Gastrocnemius medialis (tissue), 4 donors: ENCODE measurements around the gene OGDH. TPM values are rescaled to one million over a fixed set of nuclear protein-coding genes. Genes with fewer than 3 reads are reported as not detected.

Experiments
- ATAC-seq, 2 donors: fragments of 150-250 bp; one replicate each; pipeline ENCODE4 v1.9.1; 2016
- DNase-seq, 2 donors: peaks; one replicate each; pipeline ENCODE4 v3.0.0-alpha.2; 2019
- H3K27ac ChIP-seq, 4 donors: fragments of 200-600 bp; sonication (generic); 1 replicate in 1 of 4; 2 replicates in 3 of 4; pipeline ENCODE4 v1.5.1; 2016 to 2018; ENCODE audit warnings: mild to moderate bottlenecking in 2 of 4, moderate library complexity in 1 of 4
- H3K27me3 ChIP-seq, 3 donors: fragments of 200-600 bp; sonication (generic) in 2 of 3; 1 replicate in 1 of 3; 2 replicates in 2 of 3; pipeline versions ENCODE4 v1.5.1 to v1.6.0; 2016 to 2019; ENCODE audit warnings: mild to moderate bottlenecking in 1 of 3, moderate library complexity in 1 of 3
- H3K36me3 ChIP-seq, 2 donors: fragments of 200-600 bp; sonication (generic) in 1 of 2; one replicate each; pipeline ENCODE4 v1.5.1; 2017 to 2018
- H3K4me1 ChIP-seq, 2 donors: fragments of 200-600 bp; sonication (generic) in 1 of 2; one replicate each; pipeline ENCODE4 v1.5.1; 2016 to 2017; ENCODE audit warnings: mild to moderate bottlenecking in 2 of 2
- H3K4me3 ChIP-seq, 4 donors: fragments of 200-600 bp; sonication (generic) in 3 of 4; 1 replicate in 1 of 4; 2 replicates in 3 of 4; pipeline ENCODE4 v1.5.1; 2016 to 2019; ENCODE audit warnings: mild to moderate bottlenecking in 2 of 4
- H3K9me3 ChIP-seq, 3 donors: fragments of 200-600 bp; sonication (generic) in 2 of 3; 1 replicate in 1 of 3; 2 replicates in 2 of 3; pipeline ENCODE4 v1.5.1; 2016 to 2019
- CTCF ChIP-seq, 5 experiments: fragments of 450-650 bp in 3 of 5; fragments of 200-600 bp in 2 of 5; sonication (generic) in 2 of 5; IDR thresholded peaks in 4 of 5; conservative IDR thresholded peaks in 1 of 5; 1 replicate in 4 of 5; 2 replicates in 1 of 5; pipeline ENCODE4 v1.5.1; 2016 to 2019; ENCODE audit warnings: antibody characterized with exemption in 5 of 5, mild to moderate bottlenecking in 3 of 5, moderate library complexity in 3 of 5
- POLR2A ChIP-seq, 2 donors: fragments of 450-650 bp; IDR thresholded peaks; one replicate each; pipeline ENCODE4 v1.6.1; 2017; ENCODE audit warnings: antibody characterized with exemption in 2 of 2, mild to moderate bottlenecking in 2 of 2, moderate library complexity in 2 of 2
- in situ Hi-C, 4 donors: fragments of 200-750 bp; cut with MboI; loops; one replicate each; pipeline versions ENCODE4 v1.15.0 to v1.8.0; 2017; ENCODE audit warnings: low sequenced_read_pairs in 4 of 4
- intact Hi-C: fragments of 100-400 bp; cut with DNase I; formaldehyde crosslinking; loops from one replicate; pipeline ENCODE4 v1.15.1; 2023; ENCODE audit warnings: low total_unique reads
- total RNA-seq, 4 donors: library from RNA; depleted of rRNA; stranded (reverse); fragments of >200 nt; gene quantifications; one replicate each; pipeline versions ENCODE4 v1.1.0 to v1.2.3, GENCODE V29; 2016

The OGDH gene
- total RNA-seq, 4 donors from 2014 or later: 224 to 462 (median 396) TPM

GRCh38 chr7:44607141-44608068 is 978 bp downstream of the OGDH start:
- TF ChIP-seq CTCF (IDR thresholded peaks at IDR 0.05 in 4 of 5, conservative IDR thresholded peaks at IDR 0.05 in 1 of 5) (no peak), POLR2A (IDR thresholded peaks at IDR 0.05) (no peak)
- Histone ChIP-seq H3K9me3 (no peaks in the 10 kb centered on the region), H3K27ac (peak overlapping the region; percentile 91 to 99 (median 96)), H3K4me1 (peaks cover 13 to 18% of the 10 kb centered on the region in 2 donors), H3K4me3 (peak overlapping the region; percentile 54 to 88 (median 82)), H3K27me3 (no peaks in the 10 kb centered on the region), H3K36me3 (no peaks in the 10 kb centered on the region)
- ATAC-seq: peak; percentile 11 to 22
- in situ Hi-C loops (no loop called here), intact Hi-C loops (loop anchor here (2.0 to 5.0 kb wide), 4 partner anchors 27 to 240 kb away; partner anchors contain the start of genes H2AZ2 and ZMIZ2)
- no peak for DNase-seq

- intact Hi-C loops: loop anchor here (5.0 kb wide), 3 partner anchors 83 to 238 kb away; partner anchors contain the start of genes H2AZ2 and ZMIZ2
- in situ Hi-C loops: no loop called here
- no peak for TF ChIP-seq POLR2A (IDR thresholded peaks at IDR 0.05)
- no peak for TF ChIP-seq CTCF (IDR thresholded peaks at IDR 0.05 in 4 of 5, conservative IDR thresholded peaks at IDR 0.05 in 1 of 5)
- no peak for ATAC-seq
- H3K9me3 ChIP-seq: no peaks in the 10 kb centered on the region
- peaks cover 13 to 33% of the 10 kb centered on the region in 2 donors for H3K4me1 ChIP-seq
- DNase-seq: no peak
- H3K27ac ChIP-seq: peak overlapping the region; percentile 91 to 99 (median 96)
- H3K4me3 ChIP-seq: no peak overlapping the region
- no peaks in the 10 kb centered on the region for H3K27me3 ChIP-seq
- H3K36me3 ChIP-seq: no peaks in the 10 kb centered on the region
Measured at GRCh38 chr7:44608916-44609648, 2.7 kb downstream of the OGDH start.

GRCh38 chr7:44609829-44610228 is 3.4 kb downstream of the OGDH start:
- Histone ChIP-seq H3K27ac (peak overlapping the region; percentile 91 to 99 (median 96)), H3K4me1 (peaks cover 13 to 39% of the 10 kb centered on the region in 2 donors), H3K27me3 (no peaks in the 10 kb centered on the region), H3K36me3 (no peaks in the 10 kb centered on the region), H3K4me3 (no peak overlapping the region), H3K9me3 (no peaks in the 10 kb centered on the region)
- in situ Hi-C loops: no loop called here
- TF ChIP-seq CTCF (IDR thresholded peaks at IDR 0.05 in 4 of 5, conservative IDR thresholded peaks at IDR 0.05 in 1 of 5) (no peak), POLR2A (IDR thresholded peaks at IDR 0.05) (no peak)
- DNase-seq (no peak), ATAC-seq (no peak)
- intact Hi-C loops: loop anchor here (5.0 kb wide), 3 partner anchors 82 to 237 kb away; partner anchors contain the start of genes H2AZ2 and ZMIZ2

- DNase-seq: no peak
- Histone ChIP-seq H3K27me3 (no peaks in the 10 kb centered on the region), H3K9me3 (no peaks in the 10 kb centered on the region), H3K36me3 (no peaks in the 10 kb centered on the region), H3K27ac (peak overlapping the region; percentile 63 to 99 (median 93)), H3K4me1 (peaks cover 47 to 70% of the 10 kb centered on the region in 2 donors), H3K4me3 (no peak overlapping the region)
- intact Hi-C loops: no loop called here
- no peak for ATAC-seq
- no peak for TF ChIP-seq POLR2A (IDR thresholded peaks at IDR 0.05)
- in situ Hi-C loops: no loop called here
Measured at GRCh38 chr7:44615149-44615611, 8.8 kb downstream of the OGDH start.
